Esophagus squamous epithelium (tissue), 4 donors: ENCODE data around the gene SLC9A1.

Experiments used
- POLR2A ChIP-seq, 4 donors: fragments of 450-650 bp; IDR thresholded peaks; one replicate each; pipeline ENCODE4 v1.6.1; 2017; ENCODE audit warnings: antibody characterized with exemption in 4 of 4, mild to moderate bottlenecking in 4 of 4, moderate library complexity in 3 of 4
- TF ChIP-seq, protein P1 (sequence below), 6 experiments: fragments of 450-650 bp in 4 of 6; fragments of 200-600 bp in 2 of 6; sonication (generic) in 2 of 6; IDR thresholded peaks; one replicate each; pipeline ENCODE4 v1.5.1; 2016 to 2019; ENCODE audit warnings: antibody characterized with exemption in 6 of 6, mild to moderate bottlenecking in 4 of 6, moderate library complexity in 4 of 6

DNA sequence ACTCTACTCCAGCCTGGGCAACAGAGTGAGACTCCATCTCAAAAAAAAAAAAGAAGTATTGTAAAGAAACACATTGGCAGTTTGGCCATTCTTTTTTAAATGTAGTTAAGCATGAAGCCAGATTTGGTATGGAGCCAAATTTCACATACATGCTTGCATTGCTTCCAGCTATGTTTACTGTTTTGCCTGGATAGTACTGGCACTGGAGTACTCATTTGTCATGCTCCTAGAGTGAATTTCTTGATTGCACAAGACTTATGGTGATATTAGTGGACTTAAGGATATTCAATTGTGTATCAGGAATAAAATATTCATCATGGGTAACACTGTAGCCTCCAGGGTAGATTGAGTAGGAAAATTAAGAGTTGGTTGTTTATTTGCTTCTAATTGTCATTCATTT, 24.5 kb upstream of the SLC9A1 start:
- no peak for TF ChIP-seq POLR2A (IDR thresholded peaks at IDR 0.05)
- TF ChIP-seq, protein P1, sequence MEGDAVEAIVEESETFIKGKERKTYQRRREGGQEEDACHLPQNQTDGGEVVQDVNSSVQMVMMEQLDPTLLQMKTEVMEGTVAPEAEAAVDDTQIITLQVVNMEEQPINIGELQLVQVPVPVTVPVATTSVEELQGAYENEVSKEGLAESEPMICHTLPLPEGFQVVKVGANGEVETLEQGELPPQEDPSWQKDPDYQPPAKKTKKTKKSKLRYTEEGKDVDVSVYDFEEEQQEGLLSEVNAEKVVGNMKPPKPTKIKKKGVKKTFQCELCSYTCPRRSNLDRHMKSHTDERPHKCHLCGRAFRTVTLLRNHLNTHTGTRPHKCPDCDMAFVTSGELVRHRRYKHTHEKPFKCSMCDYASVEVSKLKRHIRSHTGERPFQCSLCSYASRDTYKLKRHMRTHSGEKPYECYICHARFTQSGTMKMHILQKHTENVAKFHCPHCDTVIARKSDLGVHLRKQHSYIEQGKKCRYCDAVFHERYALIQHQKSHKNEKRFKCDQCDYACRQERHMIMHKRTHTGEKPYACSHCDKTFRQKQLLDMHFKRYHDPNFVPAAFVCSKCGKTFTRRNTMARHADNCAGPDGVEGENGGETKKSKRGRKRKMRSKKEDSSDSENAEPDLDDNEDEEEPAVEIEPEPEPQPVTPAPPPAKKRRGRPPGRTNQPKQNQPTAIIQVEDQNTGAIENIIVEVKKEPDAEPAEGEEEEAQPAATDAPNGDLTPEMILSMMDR (IDR thresholded peaks at IDR 0.05) = no peak
